B cell (primary cell): Measurements from ENCODE around the gene DNAH10. TPM values are rescaled to one million over a fixed set of nuclear protein-coding genes. Genes with fewer than 3 reads are reported as not detected.

ENCODE experiments used
- ATAC-seq: fragments of 200-7000 bp; cut with Tn5 transposase; one replicate; pipeline ENCODE4 v1.10.0; 2021; ENCODE audit warnings: low read depth, mild to moderate bottlenecking, moderate number of reproducible peaks, moderate library complexity
- CTCF ChIA-PET: fragments of 350-600 bp; sonication (Branson Sonifier 250); formaldehyde crosslinking; loops from one replicate; lab custom pipeline; 2021; ENCODE audit warnings: antibody characterized with exemption, inconsistent platforms; lab: Charles Lee
- POLR2A ChIA-PET: fragments of 350-600 bp; sonication (Branson Sonifier 250); formaldehyde crosslinking; loops from one replicate; lab custom pipeline; 2021; ENCODE audit warnings: antibody characterized with exemption; lab: Charles Lee
- DNase-seq: peaks from one replicate; pipeline ENCODE4 v3.0.0; 2013
- H2AFZ ChIP-seq: 2 replicates; pipeline ENCODE4 v1.6.1; 2012; ENCODE audit warnings: mild to moderate bottlenecking, low read depth, low read length; ENCODE audit not compliant: insufficient read depth, poor library complexity, severe bottlenecking
- H3K27ac ChIP-seq, 2 donors: 1 replicate in 1 of 2; 2 replicates in 1 of 2; pipeline ENCODE4 v1.5.1; 2012 to 2013; ENCODE audit warnings: low read length in 2 of 2, mild to moderate bottlenecking in 2 of 2, moderate library complexity in 1 of 2
- H3K27me3 ChIP-seq, 4 experiments: fragments of 200-600 bp in 1 of 4; sonication (generic) in 1 of 4; replicated peaks in 1 of 4; 1 replicate in 2 of 4; 2 replicates in 2 of 4; pipeline versions ENCODE4 v1.6.1 to v1.7.0; 2013 to 2016; ENCODE audit warnings: low read length in 3 of 4, mild to moderate bottlenecking in 2 of 4, mixed read lengths in 1 of 4, moderate library complexity in 1 of 4; ENCODE audit not compliant: insufficient read depth in 4 of 4, control insufficient read depth in 3 of 4; ENCODE audit errors: control extremely low read depth in 1 of 4
- H3K36me3 ChIP-seq, 2 experiments: replicated peaks in 1 of 2; 1 replicate in 1 of 2; 2 replicates in 1 of 2; pipeline versions ENCODE4 v1.6.1 to v1.7.1; 2013; ENCODE audit warnings: low read length in 1 of 2; ENCODE audit not compliant: insufficient read depth in 2 of 2, control insufficient read depth in 1 of 2; ENCODE audit errors: control extremely low read depth in 1 of 2, extremely low read depth in 1 of 2
- H3K4me1 ChIP-seq, 2 donors: fragments of 200-600 bp in 1 of 2; sonication (generic) in 1 of 2; 1 replicate in 1 of 2; 2 replicates in 1 of 2; pipeline versions ENCODE4 v1.5.1 to v1.6.1; 2013 to 2017; ENCODE audit warnings: low read length in 2 of 2; ENCODE audit not compliant: control insufficient read depth in 2 of 2, insufficient read depth in 2 of 2
- H3K4me2 ChIP-seq: replicated peaks from 2 replicates; pipeline ENCODE3; 2012; ENCODE audit warnings: mild to moderate bottlenecking, low read depth, low read length; ENCODE audit not compliant: poor library complexity, severe bottlenecking
- H3K4me3 ChIP-seq, 5 experiments: fragments of 200-600 bp in 1 of 5; sonication (generic) in 1 of 5; 1 replicate in 3 of 5; 2 replicates in 2 of 5; pipeline versions ENCODE4 v1.5.1 to v1.7.0; 2011 to 2016; ENCODE audit warnings: low read length in 4 of 5, mild to moderate bottlenecking in 4 of 5, low read depth in 2 of 5, control low read depth in 1 of 5, moderate library complexity in 1 of 5; ENCODE audit not compliant: insufficient read depth in 1 of 5; ENCODE audit errors: control extremely low read depth in 1 of 5, extremely low read depth in 1 of 5
- H3K79me2 ChIP-seq: fragments of 200-600 bp; sonication (generic); one replicate; pipeline ENCODE4 v1.6.0; 2016; ENCODE audit warnings: low read length; ENCODE audit not compliant: control insufficient read depth, insufficient read depth
- H3K9ac ChIP-seq: fragments of 200-600 bp; sonication (generic); 2 replicates; pipeline ENCODE4 v1.6.1; 2017; ENCODE audit warnings: mild to moderate bottlenecking, low read length, moderate library complexity
- H3K9me3 ChIP-seq, 3 donors: one replicate each; pipeline versions ENCODE4 v1.6.1 to v1.7.1; 2013; ENCODE audit warnings: low read length in 2 of 3; ENCODE audit not compliant: control insufficient read depth in 2 of 3, insufficient read depth in 1 of 3; ENCODE audit errors: control extremely low read depth in 1 of 3
- H4K20me1 ChIP-seq: 2 replicates; pipeline ENCODE4 v1.6.0; 2012; ENCODE audit warnings: mild to moderate bottlenecking, low read length; ENCODE audit not compliant: insufficient read depth, control insufficient read depth, poor library complexity, severe bottlenecking
- H3K27ac Mint-ChIP-seq: one replicate; pipeline ENCODE4 v1.8.0; 2021; ENCODE audit warnings: mixed read lengths
- H3K27me3 Mint-ChIP-seq: one replicate; pipeline ENCODE4 v1.8.0; 2021; ENCODE audit warnings: mixed read lengths
- H3K4me1 Mint-ChIP-seq: one replicate; pipeline ENCODE4 v1.8.0; 2021; ENCODE audit warnings: mixed read lengths
- H3K4me3 Mint-ChIP-seq: one replicate; pipeline ENCODE4 v1.8.0; 2021; ENCODE audit warnings: mixed read lengths
- H3K9me3 Mint-ChIP-seq: one replicate; pipeline ENCODE4 v1.8.0; 2022; ENCODE audit warnings: mixed read lengths; ENCODE audit not compliant: insufficient read depth
- EZH2 ChIP-seq: IDR thresholded peaks from 2 replicates; pipeline ENCODE4 v1.6.1; 2012; ENCODE audit warnings: borderline replicate concordance, low read depth, mild to moderate bottlenecking, moderate library complexity, low read length; ENCODE audit not compliant: insufficient read depth, poor library complexity, severe bottlenecking
- WGBS: methylation state at CpG from one replicate; pipeline ENCODE4 v1.1.5; 2013; ENCODE audit warnings: missing lambda C conversion rate; ENCODE audit not compliant: insufficient coverage; 5-methylcytosine and 5-hydroxymethylcytosine counted together
- intact Hi-C: fragments of 100-400 bp; cut with micrococcal nuclease; formaldehyde crosslinking; loops from one replicate; pipeline ENCODE4 v1.10.0; 2022
- polyA plus RNA-seq: library from polyadenylated mRNA; depleted of rRNA; stranded (reverse); fragments of >200 nt; gene quantifications from 2 replicates; pipeline ENCODE4 v1.2.3, GENCODE V29; 2012
- total RNA-seq, 2 donors: library from RNA; stranded (reverse); fragments of 120-200 nt in 1 of 2; gene quantifications; 1 replicate in 1 of 2; 2 replicates in 1 of 2; pipeline versions ENCODE4 v1.2.3 to v1.2.4, GENCODE V29; 2013 to 2022
- TF ChIP-seq, protein P1 (sequence below): fragments of 200-600 bp; IDR thresholded peaks from one replicate; pipeline ENCODE4 v1.8.0; 2022; ENCODE audit warnings: antibody characterized with exemption, mild to moderate bottlenecking

DNAH10 gene
- total and polyA plus RNA-seq, 2 donors (not counting 1 experiment from before 2014, with no cell fraction given), result 0.24 to 0.99 TPM

DNA sequence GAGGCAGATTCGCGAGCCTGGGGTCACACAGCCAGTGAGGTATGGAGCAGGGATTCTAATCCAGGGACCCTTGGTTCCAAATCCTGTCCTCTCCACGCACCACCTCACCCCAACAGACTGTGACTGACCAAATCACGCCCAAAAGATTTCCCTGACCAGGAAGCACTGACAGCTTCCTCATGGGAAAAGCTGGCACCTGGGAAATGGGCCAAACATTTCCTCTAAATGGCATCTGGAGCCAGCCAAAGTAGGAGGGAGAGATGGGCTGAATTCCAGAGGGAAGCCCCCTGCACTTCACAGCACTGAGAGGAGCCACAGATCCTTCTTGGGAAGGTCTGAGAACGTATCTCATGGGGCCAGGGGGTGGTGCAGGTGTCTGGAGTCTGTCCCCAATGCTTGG is 181.7 kb downstream of the DNAH10 start:
- 100% methylated on average over 2 of the region's 5 CpGs for WGBS
- no peak for ATAC-seq
- Mint-ChIP-seq H3K9me3 (peaks cover 2% of the 10 kb centered on the region), H3K27me3 (no peaks in the 10 kb centered on the region), H3K4me1 (peaks cover 4% of the 10 kb centered on the region), H3K27ac (no peak overlapping the region), H3K4me3 (no peak overlapping the region)
- Histone ChIP-seq H3K27ac (no peak overlapping the region), H4K20me1 (peaks cover 6% of the 10 kb centered on the region), H3K4me2 (no peak overlapping the region), H3K4me3 (no peak overlapping the region), H3K27me3 (no peaks in the 10 kb centered on the region), H3K9me3 (peaks cover 0 to 12% (median 2%) of the 10 kb centered on the region in 3 donors), H3K79me2 (no peaks in the 10 kb centered on the region), H3K4me1 (no peaks in the 10 kb centered on the region), H2AFZ (no peak overlapping the region), H3K9ac (no peak overlapping the region), H3K36me3 (peaks cover 7 to 46% of the 10 kb centered on the region in 2 experiments)
- ChIA-PET CTCF (no interaction called here), POLR2A (no interaction called here)
- DNase-seq, result no peak
- intact Hi-C loops, result no loop called here
- TF ChIP-seq, protein P1, sequence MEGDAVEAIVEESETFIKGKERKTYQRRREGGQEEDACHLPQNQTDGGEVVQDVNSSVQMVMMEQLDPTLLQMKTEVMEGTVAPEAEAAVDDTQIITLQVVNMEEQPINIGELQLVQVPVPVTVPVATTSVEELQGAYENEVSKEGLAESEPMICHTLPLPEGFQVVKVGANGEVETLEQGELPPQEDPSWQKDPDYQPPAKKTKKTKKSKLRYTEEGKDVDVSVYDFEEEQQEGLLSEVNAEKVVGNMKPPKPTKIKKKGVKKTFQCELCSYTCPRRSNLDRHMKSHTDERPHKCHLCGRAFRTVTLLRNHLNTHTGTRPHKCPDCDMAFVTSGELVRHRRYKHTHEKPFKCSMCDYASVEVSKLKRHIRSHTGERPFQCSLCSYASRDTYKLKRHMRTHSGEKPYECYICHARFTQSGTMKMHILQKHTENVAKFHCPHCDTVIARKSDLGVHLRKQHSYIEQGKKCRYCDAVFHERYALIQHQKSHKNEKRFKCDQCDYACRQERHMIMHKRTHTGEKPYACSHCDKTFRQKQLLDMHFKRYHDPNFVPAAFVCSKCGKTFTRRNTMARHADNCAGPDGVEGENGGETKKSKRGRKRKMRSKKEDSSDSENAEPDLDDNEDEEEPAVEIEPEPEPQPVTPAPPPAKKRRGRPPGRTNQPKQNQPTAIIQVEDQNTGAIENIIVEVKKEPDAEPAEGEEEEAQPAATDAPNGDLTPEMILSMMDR, result no peak
- no peak for TF ChIP-seq EZH2

DNA sequence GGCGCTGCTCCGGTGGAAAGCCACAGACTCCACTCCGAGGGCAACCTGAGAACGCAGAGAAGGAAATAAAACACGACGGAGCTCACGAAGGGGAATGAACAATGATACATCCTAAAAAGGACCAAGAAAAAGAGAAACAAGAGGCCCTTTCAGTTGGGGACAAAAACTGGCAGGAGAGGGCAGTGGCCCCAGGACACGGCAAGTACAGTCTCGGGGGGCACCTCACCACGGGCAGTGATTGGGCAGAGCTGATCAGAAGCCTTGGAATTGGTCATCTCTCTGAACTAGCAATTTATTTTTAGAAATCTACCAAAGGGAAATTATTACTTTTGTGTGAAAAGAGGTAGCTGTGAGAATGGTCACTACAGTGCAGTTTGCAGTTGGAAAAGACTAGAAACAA is 182.6 kb downstream of the DNAH10 start:
- ATAC-seq (no peak), DNase-seq (no peak)
- Histone ChIP-seq H3K4me1 (no peaks in the 10 kb centered on the region), H4K20me1 (peaks cover 6% of the 10 kb centered on the region), H2AFZ (no peak overlapping the region), H3K79me2 (no peaks in the 10 kb centered on the region), H3K27ac (no peak overlapping the region), H3K27me3 (no peaks in the 10 kb centered on the region), H3K4me2 (no peak overlapping the region), H3K36me3 (peaks cover 7 to 44% of the 10 kb centered on the region in 2 experiments), H3K4me3 (no peak overlapping the region), H3K9me3 (peaks cover 0 to 12% (median 2%) of the 10 kb centered on the region in 3 donors), H3K9ac (no peak overlapping the region)
- no peaks in the 10 kb centered on the region for H3K27me3 Mint-ChIP-seq
- no peaks in the 10 kb centered on the region for H3K4me1 Mint-ChIP-seq
- intact Hi-C loops, result no loop called here
- POLR2A ChIA-PET, result no interaction called here
- peaks cover 2% of the 10 kb centered on the region for H3K9me3 Mint-ChIP-seq
- H3K27ac Mint-ChIP-seq, result no peak overlapping the region
- CTCF ChIA-PET, result no interaction called here
- no peak overlapping the region for H3K4me3 Mint-ChIP-seq
- 84% methylated on average over 7 of the region's 10 CpGs for WGBS
- TF ChIP-seq, protein P1, result no peak
- TF ChIP-seq EZH2, result no peak
